ENCODE measurements around the gene ERC2.

The ERC2 gene

GRCh38 chr3:55622116-55622515 lies 846.2 kb downstream of the ERC2 start (continued):
- no peak for TF ChIP-seq ZFP30 (CRISPR knock-in tag; IDR thresholded peaks at IDR 0.05)
- no peak for TF ChIP-seq ISL1 (CRISPR knock-in tag; IDR thresholded peaks at IDR 0.05)
- no peak for TF ChIP-seq ESRRG (CRISPR knock-in tag; IDR thresholded peaks at IDR 0.05)
- no peak for TF ChIP-seq PATZ1 (CRISPR knock-in tag; IDR thresholded peaks at IDR 0.05; ENCODE audit: borderline replicate concordance)
- no peak for TF ChIP-seq ZNF8 (CRISPR knock-in tag; IDR thresholded peaks at IDR 0.05)
- TF ChIP-seq OSR1 (CRISPR knock-in tag; IDR thresholded peaks at IDR 0.05): no peak
- no peak for TF ChIP-seq TCF4 (CRISPR knock-in tag; IDR thresholded peaks at IDR 0.05; ENCODE audit: borderline replicate concordance)
- no peak for TF ChIP-seq BACH2 (CRISPR knock-in tag; IDR thresholded peaks at IDR 0.05; ENCODE audit: borderline replicate concordance)

- TF ChIP-seq ZFP3 (CRISPR knock-in tag; IDR thresholded peaks at IDR 0.05): no peak
- TF ChIP-seq ZNF565 (CRISPR knock-in tag; conservative IDR thresholded peaks at IDR 0.05; ENCODE audit: low read depth): no peak
- TF ChIP-seq ZNF8 (CRISPR knock-in tag; IDR thresholded peaks at IDR 0.05): no peak
- no peak for TF ChIP-seq TOX (CRISPR knock-in tag; IDR thresholded peaks at IDR 0.05; ENCODE audit: borderline replicate concordance)
- ATAC-seq: no peak
Observed at GRCh38 chr3:55621648-55622047, 846.6 kb downstream of the ERC2 start.

GRCh38 chr3:55621026-55621422 lies 847.2 kb downstream of the ERC2 start:
- no peak; the same call in 2 of the 3 replicates for ATAC-seq
- TF ChIP-seq BACH2 (CRISPR knock-in tag; IDR thresholded peaks at IDR 0.05; ENCODE audit: borderline replicate concordance) (no peak), TOX (CRISPR knock-in tag; IDR thresholded peaks at IDR 0.05; ENCODE audit: borderline replicate concordance) (no peak), TSHZ2 (CRISPR knock-in tag; IDR thresholded peaks at IDR 0.05) (no peak), PPARA (CRISPR knock-in tag; IDR thresholded peaks at IDR 0.05; ENCODE audit: borderline replicate concordance) (no peak), GLIS3 (CRISPR knock-in tag; IDR thresholded peaks at IDR 0.05) (no peak), ZNF70 (CRISPR knock-in tag; IDR thresholded peaks at IDR 0.05) (no peak), ZNF565 (CRISPR knock-in tag; conservative IDR thresholded peaks at IDR 0.05; ENCODE audit: low read depth) (no peak), SNAI2 (CRISPR knock-in tag; IDR thresholded peaks at IDR 0.05) (no peak), ARNTL (CRISPR knock-in tag; IDR thresholded peaks at IDR 0.05; ENCODE audit: borderline replicate concordance, low read depth) (no peak), RARB (CRISPR knock-in tag; IDR thresholded peaks at IDR 0.05) (no peak), ZFP30 (CRISPR knock-in tag; IDR thresholded peaks at IDR 0.05) (no peak), CREB5 (CRISPR knock-in tag; IDR thresholded peaks at IDR 0.05; ENCODE audit: low read depth) (no peak), ZFP3 (CRISPR knock-in tag; IDR thresholded peaks at IDR 0.05) (no peak), PATZ1 (CRISPR knock-in tag; IDR thresholded peaks at IDR 0.05; ENCODE audit: borderline replicate concordance) (no peak)

- peak; percentile 79 for ATAC-seq
- TF ChIP-seq ZNF8 (CRISPR knock-in tag; IDR thresholded peaks at IDR 0.05): peak; percentile 21; the same call in 1 of the 2 replicates
- TF ChIP-seq CSDC2 (CRISPR knock-in tag; IDR thresholded peaks at IDR 0.05): no peak
- TF ChIP-seq ARNTL (CRISPR knock-in tag; IDR thresholded peaks at IDR 0.05; ENCODE audit: borderline replicate concordance, low read depth): no peak
- TF ChIP-seq ISL1 (CRISPR knock-in tag; IDR thresholded peaks at IDR 0.05): peak; percentile 99
- TF ChIP-seq CSRNP3 (CRISPR knock-in tag; IDR thresholded peaks at IDR 0.05): no peak
- no peak for TF ChIP-seq ZNF565 (CRISPR knock-in tag; conservative IDR thresholded peaks at IDR 0.05; ENCODE audit: low read depth)
- TF ChIP-seq ZNF70 (CRISPR knock-in tag; IDR thresholded peaks at IDR 0.05): no peak
- no peak for TF ChIP-seq BACH2 (CRISPR knock-in tag; IDR thresholded peaks at IDR 0.05; ENCODE audit: borderline replicate concordance)
- TF ChIP-seq PPARA (CRISPR knock-in tag; IDR thresholded peaks at IDR 0.05; ENCODE audit: borderline replicate concordance): no peak
- peak; percentile 64; the same call in 1 of the 2 replicates for TF ChIP-seq CREB5 (CRISPR knock-in tag; IDR thresholded peaks at IDR 0.05; ENCODE audit: low read depth)
- peak; percentile 76; the same call in 1 of the 2 replicates for TF ChIP-seq GLIS3 (CRISPR knock-in tag; IDR thresholded peaks at IDR 0.05)
- peak; percentile 79; the same call in 1 of the 2 replicates for TF ChIP-seq POU6F1 (CRISPR knock-in tag; IDR thresholded peaks at IDR 0.05; ENCODE audit: borderline replicate concordance, low read depth)
Observed at GRCh38 chr3:55620351-55621025, 847.8 kb downstream of the ERC2 start.

Data from SK-N-SH treated with all-trans-retinoic acid at 6 μM for 48 hours (cell line).